Panc1 (cell line): ENCODE data around the gene PLXND1.

Experiments used
- TCF7L2 ChIP-seq: IDR thresholded peaks from 2 replicates; pipeline ENCODE4 v1.6.1; 2011; ENCODE audit warnings: mild to moderate bottlenecking, low read depth, low read length, inconsistent platforms
- TF ChIP-seq, protein P1 (sequence below): fragments of 450-650 bp; IDR thresholded peaks from 2 replicates; pipeline ENCODE4 v1.5.1; 2017; ENCODE audit warnings: mild to moderate bottlenecking

DNA sequence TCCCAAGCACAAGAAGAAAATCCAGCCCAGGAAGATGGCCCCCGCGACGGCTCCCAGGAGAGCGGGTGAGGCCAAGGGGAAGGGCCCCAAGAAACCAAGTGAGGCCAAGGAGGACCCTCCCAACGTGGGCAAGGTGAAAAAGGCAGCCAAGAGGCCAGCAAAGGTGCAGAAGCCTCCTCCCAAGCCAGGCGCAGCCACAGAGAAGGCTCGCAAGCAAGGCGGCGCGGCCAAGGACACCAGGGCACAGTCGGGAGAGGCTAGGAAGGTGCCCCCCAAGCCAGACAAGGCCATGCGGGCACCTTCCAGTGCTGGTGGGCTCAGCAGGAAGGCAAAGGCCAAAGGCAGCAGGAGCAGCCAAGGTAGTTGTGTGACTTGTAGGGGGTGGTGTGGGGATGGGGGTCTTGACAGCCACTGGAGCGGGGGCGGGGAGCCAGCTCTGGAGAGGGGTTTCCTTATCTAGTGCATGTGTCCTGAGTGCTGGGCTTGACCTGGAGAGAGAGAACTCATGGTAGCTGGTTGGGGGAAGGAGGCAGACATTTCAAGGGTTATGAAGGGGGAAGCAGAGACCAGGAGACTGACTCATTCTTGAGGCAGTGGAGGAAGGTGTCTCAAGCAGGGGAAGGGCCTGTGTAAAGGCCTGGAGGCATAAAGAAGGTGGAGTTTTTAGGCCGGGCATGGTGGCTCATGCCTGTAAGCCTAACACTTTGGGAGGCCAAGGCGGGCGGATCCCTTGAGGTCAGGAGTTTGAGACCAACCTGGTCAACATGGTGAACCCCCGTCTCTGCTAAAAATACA lies 57.3 kb downstream of the PLXND1 start:
- TF ChIP-seq, protein P1, sequence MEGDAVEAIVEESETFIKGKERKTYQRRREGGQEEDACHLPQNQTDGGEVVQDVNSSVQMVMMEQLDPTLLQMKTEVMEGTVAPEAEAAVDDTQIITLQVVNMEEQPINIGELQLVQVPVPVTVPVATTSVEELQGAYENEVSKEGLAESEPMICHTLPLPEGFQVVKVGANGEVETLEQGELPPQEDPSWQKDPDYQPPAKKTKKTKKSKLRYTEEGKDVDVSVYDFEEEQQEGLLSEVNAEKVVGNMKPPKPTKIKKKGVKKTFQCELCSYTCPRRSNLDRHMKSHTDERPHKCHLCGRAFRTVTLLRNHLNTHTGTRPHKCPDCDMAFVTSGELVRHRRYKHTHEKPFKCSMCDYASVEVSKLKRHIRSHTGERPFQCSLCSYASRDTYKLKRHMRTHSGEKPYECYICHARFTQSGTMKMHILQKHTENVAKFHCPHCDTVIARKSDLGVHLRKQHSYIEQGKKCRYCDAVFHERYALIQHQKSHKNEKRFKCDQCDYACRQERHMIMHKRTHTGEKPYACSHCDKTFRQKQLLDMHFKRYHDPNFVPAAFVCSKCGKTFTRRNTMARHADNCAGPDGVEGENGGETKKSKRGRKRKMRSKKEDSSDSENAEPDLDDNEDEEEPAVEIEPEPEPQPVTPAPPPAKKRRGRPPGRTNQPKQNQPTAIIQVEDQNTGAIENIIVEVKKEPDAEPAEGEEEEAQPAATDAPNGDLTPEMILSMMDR = no peak
- TF ChIP-seq TCF7L2 = no peak
